Breast epithelium (tissue), 3 donors: ENCODE data around the gene UBE4B.

ENCODE experiments used
- CTCF ChIP-seq, 3 donors: fragments of 450-650 bp; IDR thresholded peaks; one replicate each; pipeline ENCODE4 v1.5.1; 2016 to 2017; ENCODE audit warnings: antibody characterized with exemption in 3 of 3, mild to moderate bottlenecking in 3 of 3, moderate library complexity in 3 of 3
- POLR2A ChIP-seq: fragments of 450-650 bp; IDR thresholded peaks from one replicate; pipeline ENCODE4 v1.6.1; 2016; ENCODE audit warnings: antibody characterized with exemption, mild to moderate bottlenecking, moderate library complexity

- TF ChIP-seq CTCF (IDR thresholded peaks at IDR 0.05) (no peak), POLR2A (no peak)
Measured at GRCh38 chr1:9985001-9985400, 47.8 kb upstream of the UBE4B start.
